Gastroesophageal sphincter (tissue), 3 donors: ENCODE results near the gene RANBP9.

Source experiments
- POLR2A ChIP-seq, 2 donors: fragments of 450-650 bp; IDR thresholded peaks; one replicate each; pipeline ENCODE4 v1.6.1; 2017; ENCODE audit warnings: antibody characterized with exemption in 2 of 2, mild to moderate bottlenecking in 2 of 2, moderate library complexity in 1 of 2
- POLR2AphosphoS5 ChIP-seq: sonication (generic); formaldehyde crosslinking; IDR thresholded peaks from one replicate; pipeline ENCODE4 v1.6.1; 2017; ENCODE audit warnings: antibody characterized with exemption
- TF ChIP-seq, protein P1 (sequence below), 4 experiments: fragments of 200-600 bp in 2 of 4; fragments of 450-650 bp in 2 of 4; sonication (generic) in 1 of 4; IDR thresholded peaks; one replicate each; pipeline ENCODE4 v1.5.1; 2017 to 2019; ENCODE audit warnings: antibody characterized with exemption in 4 of 4, mild to moderate bottlenecking in 2 of 4, moderate library complexity in 2 of 4

GRCh38 chr6:13638626-13639025 lies 73.0 kb downstream of the RANBP9 start:
- TF ChIP-seq POLR2A (IDR thresholded peaks at IDR 0.05) = no peak
- TF ChIP-seq, protein P1, sequence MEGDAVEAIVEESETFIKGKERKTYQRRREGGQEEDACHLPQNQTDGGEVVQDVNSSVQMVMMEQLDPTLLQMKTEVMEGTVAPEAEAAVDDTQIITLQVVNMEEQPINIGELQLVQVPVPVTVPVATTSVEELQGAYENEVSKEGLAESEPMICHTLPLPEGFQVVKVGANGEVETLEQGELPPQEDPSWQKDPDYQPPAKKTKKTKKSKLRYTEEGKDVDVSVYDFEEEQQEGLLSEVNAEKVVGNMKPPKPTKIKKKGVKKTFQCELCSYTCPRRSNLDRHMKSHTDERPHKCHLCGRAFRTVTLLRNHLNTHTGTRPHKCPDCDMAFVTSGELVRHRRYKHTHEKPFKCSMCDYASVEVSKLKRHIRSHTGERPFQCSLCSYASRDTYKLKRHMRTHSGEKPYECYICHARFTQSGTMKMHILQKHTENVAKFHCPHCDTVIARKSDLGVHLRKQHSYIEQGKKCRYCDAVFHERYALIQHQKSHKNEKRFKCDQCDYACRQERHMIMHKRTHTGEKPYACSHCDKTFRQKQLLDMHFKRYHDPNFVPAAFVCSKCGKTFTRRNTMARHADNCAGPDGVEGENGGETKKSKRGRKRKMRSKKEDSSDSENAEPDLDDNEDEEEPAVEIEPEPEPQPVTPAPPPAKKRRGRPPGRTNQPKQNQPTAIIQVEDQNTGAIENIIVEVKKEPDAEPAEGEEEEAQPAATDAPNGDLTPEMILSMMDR (IDR thresholded peaks at IDR 0.05) = no peak
- no peak for TF ChIP-seq POLR2AphosphoS5
